Neuronal stem cell (in vitro differentiated cells): ENCODE data around the gene SUPT3H.

Experiments used
- DNase-seq: peaks from one replicate; pipeline ENCODE4 v3.0.0-alpha.2; 2013; ENCODE audit warnings: low spot score
- H2AFZ ChIP-seq: one replicate; pipeline ENCODE4 v1.6.1; 2013; ENCODE audit warnings: mild to moderate bottlenecking, low read length, inconsistent platforms
- H2AK5ac ChIP-seq: 2 replicates; pipeline ENCODE4 v1.6.1; 2013; ENCODE audit warnings: low read depth, mild to moderate bottlenecking, inconsistent platforms, low read length, moderate library complexity, mixed read lengths
- H2BK120ac ChIP-seq: 2 replicates; pipeline ENCODE4 v1.6.1; 2013; ENCODE audit warnings: low read depth, mild to moderate bottlenecking, inconsistent platforms, low read length, moderate library complexity, mixed read lengths
- H2BK12ac ChIP-seq: one replicate; pipeline ENCODE4 v1.6.1; 2013; ENCODE audit warnings: low read length, inconsistent platforms
- H2BK15ac ChIP-seq: 2 replicates; pipeline ENCODE4 v1.6.1; 2013; ENCODE audit warnings: mild to moderate bottlenecking, low read length, inconsistent platforms, mixed read lengths
- H2BK5ac ChIP-seq: one replicate; pipeline ENCODE4 v1.6.1; 2013; ENCODE audit warnings: inconsistent platforms, mild to moderate bottlenecking, low read length, moderate library complexity
- H3K14ac ChIP-seq: one replicate; pipeline ENCODE4 v1.6.1; 2013; ENCODE audit warnings: low read length, inconsistent platforms
- H3K18ac ChIP-seq: 2 replicates; pipeline ENCODE4 v1.6.1; 2013; ENCODE audit warnings: low read length, inconsistent platforms
- H3K23ac ChIP-seq: 2 replicates; pipeline ENCODE4 v1.6.1; 2013; ENCODE audit warnings: low read depth, mild to moderate bottlenecking, mixed read lengths, low read length, inconsistent platforms; ENCODE audit not compliant: poor library complexity
- H3K27ac ChIP-seq: replicated peaks from 3 replicates; pipeline ENCODE4 v1.5.1; 2013; ENCODE audit warnings: low read length, inconsistent platforms
- H3K27me3 ChIP-seq, 3 experiments: 2 replicates each; pipeline ENCODE4 v1.6.1; 2013; ENCODE audit warnings: low read length in 3 of 3, mild to moderate bottlenecking in 2 of 3, inconsistent platforms in 1 of 3, low read depth in 1 of 3, mixed read lengths in 1 of 3, moderate library complexity in 1 of 3; ENCODE audit not compliant: control insufficient read depth in 3 of 3, insufficient read depth in 3 of 3
- H3K36me3 ChIP-seq, 2 donors: replicated peaks in 1 of 2; 2 replicates each; pipeline ENCODE4 v1.6.1; 2013; ENCODE audit warnings: low read length in 2 of 2; ENCODE audit not compliant: control insufficient read depth in 2 of 2, insufficient read depth in 2 of 2
- H3K4ac ChIP-seq: 2 replicates; pipeline ENCODE4 v1.6.1; 2013; ENCODE audit warnings: inconsistent platforms, mild to moderate bottlenecking, low read length, moderate library complexity
- H3K4me1 ChIP-seq, 2 donors: 1 replicate in 1 of 2; 2 replicates in 1 of 2; pipeline ENCODE4 v1.6.1; 2013; ENCODE audit warnings: low read length in 2 of 2, low read depth in 1 of 2; ENCODE audit not compliant: control insufficient read depth in 2 of 2, insufficient read depth in 1 of 2
- H3K4me2 ChIP-seq: one replicate; pipeline ENCODE4 v1.6.1; 2013; ENCODE audit warnings: mild to moderate bottlenecking, low read length, inconsistent platforms; ENCODE audit not compliant: insufficient read depth, poor library complexity, severe bottlenecking
- H3K4me3 ChIP-seq, 2 donors: 2 replicates each; pipeline ENCODE4 v1.5.1; 2013; ENCODE audit warnings: low read length in 2 of 2, mild to moderate bottlenecking in 2 of 2, inconsistent platforms in 1 of 2, moderate library complexity in 1 of 2
- H3K79me1 ChIP-seq: one replicate; pipeline ENCODE4 v1.6.1; 2013; ENCODE audit warnings: low read depth, mild to moderate bottlenecking, inconsistent platforms, low read length, moderate library complexity
- H3K9ac ChIP-seq: one replicate; pipeline ENCODE4 v1.6.1; 2013; ENCODE audit warnings: mild to moderate bottlenecking, low read depth, low read length, inconsistent platforms; ENCODE audit not compliant: poor library complexity
- H3K9me3 ChIP-seq, 2 donors: replicated peaks in 1 of 2; 2 replicates each; pipeline versions ENCODE3 to v1.6.1; 2013; ENCODE audit warnings: low read length in 2 of 2, mild to moderate bottlenecking in 2 of 2, inconsistent platforms in 1 of 2, low read depth in 1 of 2, mixed read lengths in 1 of 2, moderate library complexity in 1 of 2; ENCODE audit not compliant: control insufficient read depth in 2 of 2, insufficient read depth in 1 of 2
- H4K8ac ChIP-seq: one replicate; pipeline ENCODE4 v1.6.1; 2013; ENCODE audit warnings: low read depth, mild to moderate bottlenecking, inconsistent platforms, low read length, moderate library complexity
- H4K91ac ChIP-seq: one replicate; pipeline ENCODE4 v1.6.1; 2013; ENCODE audit warnings: low read length, low read depth, mild to moderate bottlenecking, inconsistent platforms; ENCODE audit not compliant: poor library complexity
- WGBS, 2 donors: extraction: QIAGEN DNeasy Blood & Tissue Kit; methylation state at CpG; one replicate each; pipeline ENCODE4 v1.1.7; 2013; ENCODE audit warnings: missing lambda C conversion rate in 2 of 2, mixed read lengths in 1 of 2; ENCODE audit not compliant: insufficient read length in 2 of 2, insufficient replicate concordance in 1 of 2; ENCODE audit errors: extremely low coverage in 2 of 2; 5-methylcytosine and 5-hydroxymethylcytosine counted together

The SUPT3H gene

DNA sequence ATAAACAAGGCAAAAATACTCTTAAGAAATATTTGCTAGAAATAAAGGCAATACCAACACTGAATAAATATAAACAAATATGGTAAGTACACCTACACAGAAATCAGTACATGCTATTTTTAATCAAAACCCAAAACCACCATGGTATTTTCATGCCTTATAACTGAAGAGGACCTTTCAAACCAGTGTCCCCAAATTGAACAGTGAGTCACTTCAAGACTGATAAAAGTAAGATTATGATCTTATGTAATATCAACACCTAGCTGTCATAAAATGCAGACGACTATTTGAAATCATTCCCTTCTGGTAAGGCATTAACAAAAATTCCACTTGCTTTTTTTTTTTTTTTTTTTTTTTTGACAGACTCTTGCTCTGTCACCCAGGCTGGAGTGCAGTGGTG lies 206.4 kb downstream of the SUPT3H start:
- no peak overlapping the region for H4K8ac ChIP-seq
- no peak overlapping the region for H3K4ac ChIP-seq
- H2BK12ac ChIP-seq, result no peak overlapping the region
- no peaks in the 10 kb centered on the region for H3K79me1 ChIP-seq
- no peak overlapping the region for H3K23ac ChIP-seq
- peaks cover 0 to 3% of the 10 kb centered on the region in 2 donors for H3K9me3 ChIP-seq
- no peak overlapping the region for H3K4me3 ChIP-seq
- no peaks in the 10 kb centered on the region for H3K27me3 ChIP-seq
- H3K14ac ChIP-seq, result no peak overlapping the region
- no peak overlapping the region for H2AK5ac ChIP-seq
- H2BK15ac ChIP-seq, result no peak overlapping the region
- peaks cover 0 to 3% of the 10 kb centered on the region in 2 donors for H3K4me1 ChIP-seq
- no peak overlapping the region for H3K27ac ChIP-seq
- no peaks in the 10 kb centered on the region for H3K36me3 ChIP-seq
- H2BK5ac ChIP-seq, result no peak overlapping the region
- no peak overlapping the region for H3K9ac ChIP-seq
- no peak overlapping the region for H4K91ac ChIP-seq
- H3K18ac ChIP-seq, result no peak overlapping the region
- no peak for DNase-seq
- no peak overlapping the region for H2BK120ac ChIP-seq
- no CpG with 5 or more reads among the region's 1 CpG for WGBS, 2 donors
- H2AFZ ChIP-seq, result no peak overlapping the region
- H3K4me2 ChIP-seq, result no peak overlapping the region

DNA sequence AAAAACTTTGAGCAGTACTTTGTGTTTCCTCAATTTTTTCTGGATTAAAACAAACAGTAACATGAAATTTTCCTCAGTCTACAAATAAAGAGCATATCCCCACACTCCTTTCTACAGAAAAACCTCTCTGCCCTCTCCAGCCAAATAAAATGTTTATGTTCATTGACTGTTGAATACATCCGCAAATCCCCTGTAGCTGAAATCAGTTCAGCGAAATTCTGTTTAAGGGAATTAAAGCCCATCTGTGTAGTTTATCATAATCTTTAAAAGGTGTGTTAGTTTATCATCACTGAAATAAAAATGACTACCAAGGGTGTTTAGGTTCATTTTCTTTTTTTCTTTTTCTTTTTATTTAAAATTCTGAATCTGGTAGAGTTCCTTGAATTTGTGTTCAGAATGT lies 207.4 kb downstream of the SUPT3H start:
- Histone ChIP-seq H3K36me3 (no peaks in the 10 kb centered on the region), H4K8ac (no peak overlapping the region), H3K4ac (no peak overlapping the region), H3K23ac (no peak overlapping the region), H2AK5ac (no peak overlapping the region), H3K4me3 (no peak overlapping the region), H3K27ac (no peak overlapping the region), H3K4me1 (peaks cover 0 to 3% of the 10 kb centered on the region in 2 donors), H2AFZ (no peak overlapping the region), H2BK120ac (no peak overlapping the region), H2BK12ac (no peak overlapping the region), H4K91ac (no peak overlapping the region), H2BK15ac (no peak overlapping the region), H3K9me3 (no peaks in the 10 kb centered on the region), H3K4me2 (no peak overlapping the region), H3K14ac (no peak overlapping the region), H3K9ac (no peak overlapping the region), H3K18ac (no peak overlapping the region), H3K27me3 (no peaks in the 10 kb centered on the region), H2BK5ac (no peak overlapping the region), H3K79me1 (no peaks in the 10 kb centered on the region)
- DNase-seq, result no peak
- no CpG with 5 or more reads among the region's 2 CpGs for WGBS, 2 donors

DNA sequence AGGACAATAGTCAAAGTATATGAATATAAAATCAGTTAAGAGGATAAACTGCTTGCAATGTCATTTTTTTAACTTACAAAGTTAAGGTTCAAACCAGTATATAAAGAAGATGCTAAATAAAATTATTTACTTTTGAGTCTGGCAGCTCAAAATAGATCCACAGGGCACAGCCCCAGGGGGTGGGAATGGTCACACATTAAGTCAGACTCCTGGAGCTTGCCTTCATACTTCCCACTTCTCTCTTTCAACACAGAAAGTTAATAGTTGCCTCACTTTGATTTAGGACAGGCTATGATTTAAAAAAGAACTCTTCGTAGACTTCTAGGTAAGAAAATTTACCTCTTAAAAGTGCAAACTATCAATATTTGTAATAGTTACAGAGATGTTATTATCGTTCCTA lies 207.9 kb downstream of the SUPT3H start:
- H2BK15ac ChIP-seq, result no peak overlapping the region
- no peaks in the 10 kb centered on the region for H3K27me3 ChIP-seq
- WGBS, 2 donors, result no CpG with 5 or more reads among the region's 2 CpGs
- H2AK5ac ChIP-seq, result no peak overlapping the region
- H3K23ac ChIP-seq, result no peak overlapping the region
- no peaks in the 10 kb centered on the region for H3K9me3 ChIP-seq
- no peak overlapping the region for H3K14ac ChIP-seq
- no peak overlapping the region for H3K9ac ChIP-seq
- peaks cover 0 to 3% of the 10 kb centered on the region in 2 donors for H3K4me1 ChIP-seq
- DNase-seq, result no peak
- no peak overlapping the region for H4K8ac ChIP-seq
- no peak overlapping the region for H3K4me3 ChIP-seq
- no peak overlapping the region for H3K18ac ChIP-seq
- H2AFZ ChIP-seq, result no peak overlapping the region
- H2BK120ac ChIP-seq, result no peak overlapping the region
- no peak overlapping the region for H4K91ac ChIP-seq
- no peaks in the 10 kb centered on the region for H3K36me3 ChIP-seq
- no peak overlapping the region for H3K27ac ChIP-seq
- H2BK12ac ChIP-seq, result no peak overlapping the region
- H3K4ac ChIP-seq, result no peak overlapping the region
- no peak overlapping the region for H3K4me2 ChIP-seq
- H3K79me1 ChIP-seq, result no peaks in the 10 kb centered on the region
- H2BK5ac ChIP-seq, result no peak overlapping the region

DNA sequence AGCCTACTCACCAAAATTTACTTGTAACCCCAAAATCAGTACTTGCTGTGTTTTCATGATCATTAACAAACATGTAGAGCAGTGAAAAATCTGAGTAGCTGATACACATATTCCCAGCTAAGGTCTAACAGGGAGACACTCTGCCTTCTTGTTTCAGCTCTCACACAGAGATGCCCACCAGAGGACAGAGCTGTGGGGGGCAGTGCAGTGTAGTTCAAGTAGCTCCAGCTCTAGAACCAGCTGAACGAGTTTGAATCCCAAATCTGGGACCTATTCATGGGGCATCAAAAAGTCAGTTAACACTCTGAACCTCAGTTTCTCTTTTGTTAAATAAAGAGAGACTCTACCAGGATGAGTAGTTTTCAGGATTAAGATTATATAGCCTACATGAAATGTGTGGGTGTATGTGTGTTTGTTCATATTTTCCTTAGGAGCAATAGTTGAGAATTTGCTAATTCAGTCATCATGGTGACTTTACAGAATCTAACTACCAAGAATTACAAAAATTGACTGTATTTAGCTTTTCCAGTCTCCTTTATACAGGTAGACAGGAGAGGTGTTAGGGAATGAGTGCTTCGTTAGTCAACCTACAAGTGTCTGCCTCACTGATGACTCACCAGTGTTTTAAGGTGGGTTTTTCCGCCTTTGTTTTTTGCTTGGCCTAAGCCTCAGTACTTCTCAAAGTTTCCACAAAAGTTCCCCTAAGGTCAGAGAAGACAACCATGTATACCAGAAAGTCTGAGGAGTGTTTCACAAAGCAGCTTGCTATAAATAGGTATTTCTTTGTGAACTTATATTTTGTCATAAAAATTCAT lies 213.6 kb downstream of the SUPT3H start:
- H2BK15ac ChIP-seq, result no peak overlapping the region
- H3K4me1 ChIP-seq, result no peaks in the 10 kb centered on the region

More for the DNA sequence above, 213.6 kb downstream of the SUPT3H start:
- Histone ChIP-seq H3K9ac (no peak overlapping the region), H2AFZ (no peak overlapping the region), H4K91ac (no peak overlapping the region), H4K8ac (no peak overlapping the region), H3K4ac (no peak overlapping the region), H2BK120ac (no peak overlapping the region), H3K4me2 (no peak overlapping the region), H3K9me3 (no peaks in the 10 kb centered on the region), H3K27me3 (no peaks in the 10 kb centered on the region), H3K18ac (no peak overlapping the region), H2BK5ac (no peak overlapping the region), H3K36me3 (no peaks in the 10 kb centered on the region), H2AK5ac (no peak overlapping the region), H3K27ac (no peak overlapping the region), H3K4me3 (no peak overlapping the region), H2BK12ac (no peak overlapping the region), H3K23ac (no peak overlapping the region), H3K14ac (no peak overlapping the region), H3K79me1 (no peaks in the 10 kb centered on the region)
- no CpG with 5 or more reads among the region's 3 CpGs for WGBS, 2 donors
- no peak for DNase-seq
